GM18526 (cell line): Measurements from ENCODE around the gene CLSTN1.

Experiments used
- POLR2A ChIP-seq: IDR thresholded peaks from 3 replicates; pipeline ENCODE4 v1.6.1; 2011; ENCODE audit not compliant: insufficient read length; ENCODE audit errors: extremely low read depth

CLSTN1 gene

GRCh38 chr1:9859281-9860014 is 35.7 kb upstream of the CLSTN1 start:
- TF ChIP-seq POLR2A, result no peak

GRCh38 chr1:9858293-9859035 is 34.7 kb upstream of the CLSTN1 start:
- no peak for TF ChIP-seq POLR2A

GRCh38 chr1:9855186-9855585 is 31.4 kb upstream of the CLSTN1 start:
- TF ChIP-seq POLR2A, result no peak

DNA sequence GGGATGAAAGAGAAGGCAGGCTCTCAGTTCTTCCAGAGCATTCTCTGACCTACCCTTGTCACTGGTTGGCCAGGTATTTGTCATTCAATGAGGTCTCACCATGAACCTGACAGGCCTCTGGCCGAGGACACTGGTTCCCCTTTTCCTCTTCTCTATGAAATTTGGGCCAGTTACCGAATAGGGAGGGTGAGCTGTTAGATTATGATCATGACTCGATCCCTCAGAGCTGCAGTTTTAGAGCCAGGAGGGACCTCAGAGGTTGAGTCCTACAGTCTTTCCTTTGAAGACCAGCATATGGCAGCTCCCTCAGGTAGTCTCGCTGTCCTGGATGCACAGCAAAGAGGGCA is 29.5 kb upstream of the CLSTN1 start:
- TF ChIP-seq POLR2A, result no peak

- no peak for TF ChIP-seq POLR2A
Observed at GRCh38 chr1:9852410-9853248, 28.9 kb upstream of the CLSTN1 start.

DNA sequence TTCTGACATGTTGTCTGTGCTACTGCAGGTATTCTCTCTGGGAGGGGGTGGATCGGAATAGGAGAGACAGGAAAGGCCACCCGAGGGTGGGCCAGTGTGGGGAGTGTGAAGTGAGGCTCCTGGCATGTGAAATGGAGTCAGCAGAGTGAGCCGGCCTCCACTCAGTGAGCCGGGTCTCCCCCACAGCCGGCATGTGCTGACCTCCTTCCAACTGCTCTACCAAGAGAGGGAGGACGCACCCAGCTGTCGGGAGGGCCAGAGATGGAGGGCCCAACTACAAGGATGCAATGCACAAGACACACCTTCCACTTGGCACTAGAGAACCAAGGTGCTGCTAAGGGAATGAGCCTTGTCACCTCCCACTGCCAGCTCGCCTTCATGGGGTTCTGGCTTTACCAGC is 28.2 kb upstream of the CLSTN1 start:
- no peak for TF ChIP-seq POLR2A

- TF ChIP-seq POLR2A, result no peak
Observed at GRCh38 chr1:9850442-9851162, 26.8 kb upstream of the CLSTN1 start.

DNA sequence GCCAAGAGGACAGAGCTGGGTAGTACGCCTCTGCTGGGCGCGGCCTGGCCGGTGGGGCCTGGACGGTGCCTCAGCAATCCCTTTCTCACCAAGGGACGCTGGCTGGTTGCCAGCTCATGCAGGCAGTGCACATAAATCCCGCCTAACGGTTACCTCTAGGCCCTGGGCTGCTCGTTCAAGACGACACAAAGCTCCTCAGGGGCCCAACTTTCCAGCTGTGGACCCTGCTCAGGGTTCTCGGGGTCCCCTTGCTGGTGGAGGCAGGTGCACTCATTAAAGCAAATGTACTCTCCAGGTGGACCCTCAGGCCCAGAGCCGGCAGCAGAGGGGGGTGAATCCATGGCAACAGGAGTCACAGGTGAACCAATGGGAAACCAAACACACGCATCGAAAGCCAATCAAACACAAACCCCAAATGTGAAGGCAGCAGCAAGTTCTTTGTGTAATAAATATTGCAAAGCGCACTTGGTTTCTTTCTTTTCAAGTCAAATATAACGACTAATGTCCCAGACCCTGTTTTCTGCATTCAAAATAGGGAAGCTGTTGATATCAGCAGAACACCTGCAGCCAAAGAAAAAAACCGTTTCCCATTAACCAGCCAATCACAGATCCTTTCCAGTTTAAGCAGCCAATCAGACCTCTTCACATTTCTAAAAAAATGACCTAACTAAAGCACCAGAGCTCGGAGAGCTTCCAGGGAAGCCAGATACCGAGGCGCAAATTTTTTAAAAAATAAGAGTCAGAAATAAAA is 26.1 kb upstream of the CLSTN1 start:
- no peak for TF ChIP-seq POLR2A

GRCh38 chr1:9848022-9848421 is 24.3 kb upstream of the CLSTN1 start:
- no peak for TF ChIP-seq POLR2A

DNA sequence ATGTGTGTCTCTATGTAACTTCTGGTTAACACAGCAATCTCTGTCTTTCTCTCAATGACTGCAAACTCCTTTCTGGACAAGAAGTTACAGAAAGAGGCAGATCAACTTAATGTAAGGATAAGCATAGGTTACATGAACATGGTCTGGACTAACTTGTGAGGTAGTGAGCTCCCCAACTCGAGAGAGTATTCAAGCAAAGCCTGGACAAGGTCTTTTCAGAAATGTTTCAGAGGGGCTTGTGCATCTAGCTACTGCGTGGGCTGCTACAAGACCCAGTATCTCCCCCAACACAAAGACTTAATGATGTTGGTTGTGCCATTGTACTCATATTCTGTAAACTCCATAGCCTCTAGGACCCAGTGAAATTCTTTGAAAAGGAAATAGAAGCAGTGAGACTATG is 23.5 kb upstream of the CLSTN1 start:
- no peak for TF ChIP-seq POLR2A

GRCh38 chr1:9846611-9847171 is 22.9 kb upstream of the CLSTN1 start:
- TF ChIP-seq POLR2A, result no peak

DNA sequence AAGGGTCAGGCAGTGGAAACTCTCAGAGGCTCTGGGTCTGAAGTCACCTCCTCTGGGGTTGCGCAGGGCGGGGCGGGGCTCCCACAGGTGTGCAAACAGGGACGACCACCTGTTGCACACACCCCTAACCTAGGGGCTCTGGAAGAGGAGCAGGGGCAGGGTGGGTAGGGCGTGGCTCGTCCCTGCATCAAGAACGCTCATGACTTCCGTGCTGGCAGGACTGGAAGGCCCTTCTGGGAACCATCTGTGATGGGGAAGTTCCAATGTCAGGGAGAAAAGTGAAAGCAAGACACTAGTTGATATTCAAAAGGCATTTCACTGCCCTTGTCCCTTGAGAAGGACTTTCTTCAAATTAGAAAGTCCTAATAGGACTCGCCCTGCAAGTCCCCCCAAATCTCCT is 22.1 kb upstream of the CLSTN1 start:
- TF ChIP-seq POLR2A, result no peak

DNA sequence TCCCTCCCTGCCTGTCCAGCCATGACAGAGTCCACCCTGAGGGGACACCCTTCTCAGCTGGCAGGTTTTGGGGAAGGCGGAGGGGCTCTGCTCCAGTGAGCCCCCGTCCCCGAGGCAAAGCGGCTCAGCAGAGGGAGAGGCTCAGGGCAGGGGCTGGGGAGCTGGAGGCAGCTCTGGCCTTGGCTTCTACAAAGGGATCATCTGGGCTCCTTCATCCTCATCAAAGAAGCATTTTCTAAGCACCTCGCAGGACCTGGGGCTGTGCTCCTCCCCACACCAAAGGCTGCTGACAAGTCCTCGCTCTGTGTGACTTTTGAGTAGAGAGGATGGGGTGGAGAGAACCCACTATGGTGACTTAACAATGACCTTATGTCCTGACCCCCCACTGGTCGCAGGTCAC is 21.0 kb upstream of the CLSTN1 start:
- TF ChIP-seq POLR2A, result no peak

DNA sequence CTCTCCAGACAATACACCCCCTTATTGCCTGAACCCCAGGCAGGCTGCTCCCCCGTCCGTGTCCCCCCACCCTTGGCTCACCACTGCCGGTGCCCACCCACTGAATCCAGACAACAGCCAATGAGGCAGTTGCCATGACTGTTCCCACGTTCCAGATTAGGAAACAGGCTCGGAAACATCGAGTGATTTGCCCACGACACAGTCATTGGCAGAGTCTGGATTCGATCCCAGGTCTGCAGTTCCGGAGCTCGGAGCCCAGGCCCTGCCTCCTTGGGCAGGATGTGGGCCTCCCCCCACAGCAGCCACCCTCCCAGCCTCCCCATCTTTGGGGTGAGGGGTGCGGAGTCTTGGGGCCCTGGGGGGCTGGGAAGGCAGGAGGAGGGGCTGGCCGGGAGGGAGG is 20.3 kb upstream of the CLSTN1 start:
- TF ChIP-seq POLR2A, result no peak

GRCh38 chr1:9843576-9843945 is 19.8 kb upstream of the CLSTN1 start:
- TF ChIP-seq POLR2A, result no peak
